ENCODE measurements around the gene ADGRG3. TPM values are rescaled to one million over a fixed set of nuclear protein-coding genes. Genes with fewer than 3 reads are reported as not detected.

ADGRG3 gene
- total and polyA plus RNA-seq, 2 of the 8 experiments (the other 6 are each of a cell fraction or from before 2014, with no cell fraction given) = 0.28 to 0.98 TPM

DNA sequence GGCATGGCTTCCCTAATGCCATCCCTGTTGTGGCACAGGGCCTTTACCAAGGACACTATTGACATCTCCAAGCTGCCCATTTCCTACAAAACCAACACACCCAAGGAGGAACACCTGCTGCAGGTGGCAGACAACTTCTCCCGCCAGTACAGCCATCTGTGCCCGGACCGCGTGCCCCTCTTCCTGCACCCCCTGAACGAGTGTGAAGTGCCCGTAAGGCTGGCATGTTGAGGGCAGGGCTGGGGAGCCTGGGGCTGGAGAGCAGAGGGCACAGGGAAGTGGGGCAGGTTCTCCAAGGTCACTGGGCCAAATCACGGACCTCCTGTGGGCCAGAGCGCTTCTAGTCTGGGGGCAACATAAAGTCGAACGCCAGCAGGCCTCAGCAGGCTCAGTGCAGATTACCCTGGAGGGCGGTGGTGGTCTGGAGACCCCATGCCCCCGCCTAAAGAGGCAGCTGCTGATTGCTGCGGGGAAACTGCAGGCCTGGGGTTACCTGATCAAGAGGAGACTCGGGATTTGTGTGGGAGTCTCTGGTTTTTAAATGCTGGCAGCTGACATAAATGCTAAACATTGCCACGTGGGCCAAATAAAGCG is 30.8 kb downstream of the ADGRG3 start:
- Histone ChIP-seq H3K23ac (ENCODE audit: insufficient read length) (no peak overlapping the region), H4K20me1 (replicated peaks in 1 of 2; ENCODE audit: control insufficient read depth in 1 of 2, insufficient read depth in 2 of 2, low read length in 2 of 2) (no peaks in the 10 kb centered on the region), H3K9me3 (ENCODE audit: insufficient read depth in 2 of 2, low read depth in 1 of 2, low read length in 1 of 2) (no peaks in the 10 kb centered on the region), H2BK15ac (ENCODE audit: low read length) (no peak overlapping the region), H4K91ac (replicated peaks; ENCODE audit: insufficient read length, low read length) (no peak overlapping the region), H3K4me3 (ENCODE audit: extremely low read depth in 1 of 4, insufficient read depth in 2 of 4, low read depth in 3 of 4, low read length in 4 of 4) (no peak overlapping the region), H4K5ac (ENCODE audit: insufficient read length, low read depth, low read length) (no peak overlapping the region), H3K9ac (replicated peaks in 1 of 4; ENCODE audit: extremely low read depth in 1 of 4, low read depth in 3 of 4, low read length in 3 of 4) (no peak overlapping the region), H3K56ac (replicated peaks; ENCODE audit: insufficient read length, low read depth, low read length) (no peak overlapping the region), H3K14ac (ENCODE audit: insufficient read length) (no peak overlapping the region), H3K4me2 (ENCODE audit: insufficient read depth in 1 of 2, low read depth in 2 of 2, low read length in 2 of 2) (no peak overlapping the region), H3K79me2 (ENCODE audit: control insufficient read depth in 1 of 2, insufficient read depth in 2 of 2, low read length in 2 of 2) (no peaks in the 10 kb centered on the region), H3K4ac (replicated peaks; ENCODE audit: insufficient read length, low read depth, low read length) (no peak overlapping the region), H2BK5ac (ENCODE audit: low read depth, low read length) (no peak overlapping the region), H4K8ac (ENCODE audit: extremely low read depth, insufficient read depth, low read length) (no peak overlapping the region), H3K23me2 (ENCODE audit: low read depth, low read length) (0 out of 2 replicates have a peak, but pooled peaks cover 2% of the 10 kb centered on the region), H2BK12ac (ENCODE audit: low read depth, low read length) (no peak overlapping the region), H3K27ac (ENCODE audit: low read depth, low read length) (no peak overlapping the region), H2BK120ac (replicated peaks; ENCODE audit: low read depth, low read length) (no peak overlapping the region), H2AFZ (ENCODE audit: low read length) (no peak overlapping the region), H3K79me1 (ENCODE audit: low read depth, low read length) (no peaks in the 10 kb centered on the region), H3K27me3 (replicated peaks in 1 of 4; ENCODE audit: control insufficient read depth in 3 of 4, extremely low read depth in 1 of 4, insufficient read depth in 3 of 4, low read length in 3 of 4) (no peaks in the 10 kb centered on the region), H3K18ac (ENCODE audit: extremely low read depth, low read length) (no peak overlapping the region), H2BK20ac (ENCODE audit: low read length) (no peak overlapping the region), H3K36me3 (ENCODE audit: control insufficient read depth in 2 of 4, insufficient read depth in 4 of 4, low read length in 3 of 4) (no peaks in the 10 kb centered on the region), H3K4me1 (replicated peaks in 1 of 4; ENCODE audit: control insufficient read depth in 3 of 4, insufficient read depth in 4 of 4, low read length in 3 of 4) (no peaks in the 10 kb centered on the region; a peak in 1 of 7 replicates), H2AK5ac (ENCODE audit: low read depth, low read length) (no peak overlapping the region)
- TF ChIP-seq TBP (IDR thresholded peaks at IDR 0.05; ENCODE audit: low read depth, low read length) (no peak), SIX5 (IDR thresholded peaks at IDR 0.05; ENCODE audit: low read depth, low read length) (no peak), BACH1 (IDR thresholded peaks at IDR 0.05; ENCODE audit: low read length) (no peak), SP2 (IDR thresholded peaks at IDR 0.05; ENCODE audit: low read length) (no peak), POLR2A (IDR thresholded peaks at IDR 0.05; ENCODE audit: control extremely low read depth in 1 of 2, low read depth in 2 of 2, low read length in 2 of 2) (no peak), SUZ12 (IDR thresholded peaks at IDR 0.05; ENCODE audit: low read length) (no peak), SAP30 (IDR thresholded peaks at IDR 0.05; ENCODE audit: insufficient read depth, insufficient replicate concordance, low read length) (no peak), PHF8 (conservative IDR thresholded peaks at IDR 0.05; ENCODE audit: low read depth, low read length) (no peak), SIRT6 (IDR thresholded peaks at IDR 0.05; ENCODE audit: low read length) (no peak), TAF1 (IDR thresholded peaks at IDR 0.05; ENCODE audit: low read depth, low read length) (no peak), RNF2 (IDR thresholded peaks at IDR 0.05; ENCODE audit: borderline replicate concordance, low read depth, low read length, missing control alignments, poor library complexity, severe bottlenecking) (no peak), GABPA (IDR thresholded peaks at IDR 0.05; ENCODE audit: borderline replicate concordance, insufficient read depth, low read length) (no peak)
- TF ChIP-seq, protein P1, sequence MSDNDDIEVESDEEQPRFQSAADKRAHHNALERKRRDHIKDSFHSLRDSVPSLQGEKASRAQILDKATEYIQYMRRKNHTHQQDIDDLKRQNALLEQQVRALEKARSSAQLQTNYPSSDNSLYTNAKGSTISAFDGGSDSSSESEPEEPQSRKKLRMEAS (IDR thresholded peaks at IDR 0.05) = no peak
- ChIA-PET CTCF (ENCODE audit: partially characterized antibody) (interaction anchor here (0.5 to 1.6 kb wide), 4 partner anchors 24 to 38 kb away, joined by 3 to 4 read pairs (median 4); no protein-coding TSS in a partner anchor), POLR2A (ENCODE audit: partially characterized antibody) (no interaction called here)
- DNase-seq (ENCODE audit: low read depth in 1 of 2, low spot score in 2 of 2) = no peak
- FAIRE-seq = no peak
- 87% methylated on average over 16 of the region's 16 CpGs; no CpG with 5 or more reads in 1 of the 2 experiments for WGBS, 2 experiments (ENCODE audit: extremely low coverage in 1 of 2, insufficient coverage in 1 of 2, insufficient read length in 1 of 2, insufficient replicate concordance in 2 of 2, low coverage in 1 of 2, low lambda C conversion rate in 2 of 2, missing lambda C conversion rate in 1 of 2)
